DND-41 (cell line): ENCODE measurements around the gene NOS1AP.

Experiments
- ATAC-seq: fragments of 200-7000 bp; cut with Tn5 transposase; 3 replicates; pipeline ENCODE4 v1.9.1; 2021; ENCODE audit warnings: low read depth; ENCODE audit not compliant: insufficient read depth
- DNase-seq: peaks from one replicate; pipeline ENCODE4 v3.0.0-alpha.2; 2020
- H2AFZ ChIP-seq: 2 replicates; pipeline ENCODE4 v1.6.0; 2012; ENCODE audit warnings: low read depth, low read length
- H3K27ac ChIP-seq: 2 replicates; pipeline ENCODE4 v1.5.1; 2012; ENCODE audit warnings: low read length, inconsistent platforms
- H3K27me3 ChIP-seq: fragments of 200-600 bp; sonication (generic); 2 replicates; pipeline ENCODE4 v1.6.0; 2012; ENCODE audit warnings: low read length, mild to moderate bottlenecking, inconsistent platforms; ENCODE audit not compliant: insufficient read depth, poor library complexity
- H3K36me3 ChIP-seq: 2 replicates; pipeline ENCODE4 v1.5.1; 2012; ENCODE audit warnings: low read length, inconsistent platforms; ENCODE audit not compliant: insufficient read depth
- H3K4me1 ChIP-seq: 2 replicates; pipeline ENCODE4 v1.5.1; 2012; ENCODE audit warnings: mild to moderate bottlenecking, low read length; ENCODE audit not compliant: insufficient read depth
- H3K4me2 ChIP-seq: 2 replicates; pipeline ENCODE4 v1.6.0; 2012; ENCODE audit warnings: mild to moderate bottlenecking, moderate library complexity, low read length, inconsistent platforms; ENCODE audit not compliant: insufficient read depth
- H3K4me3 ChIP-seq, 2 experiments: fragments of 200-600 bp in 1 of 2; shearing (Covaris generic) in 1 of 2; 2 replicates each; pipeline ENCODE4 v1.5.1; 2012 to 2016; ENCODE audit warnings: inconsistent platforms in 2 of 2, low read length in 2 of 2, mild to moderate bottlenecking in 2 of 2, low read depth in 1 of 2, moderate library complexity in 1 of 2
- H3K79me2 ChIP-seq: 2 replicates; pipeline ENCODE4 v1.6.0; 2012; ENCODE audit warnings: low read length, inconsistent platforms; ENCODE audit not compliant: insufficient read depth
- H3K9ac ChIP-seq: 2 replicates; pipeline ENCODE4 v1.6.0; 2012; ENCODE audit warnings: low read depth, mild to moderate bottlenecking, inconsistent platforms, low read length, moderate library complexity
- H3K9me3 ChIP-seq: 2 replicates; pipeline ENCODE4 v1.5.1; 2012; ENCODE audit warnings: low read length, moderate library complexity, mild to moderate bottlenecking, inconsistent platforms; ENCODE audit not compliant: insufficient read depth, severe bottlenecking
- H4K20me1 ChIP-seq: 2 replicates; pipeline ENCODE4 v1.6.0; 2012; ENCODE audit warnings: low read length; ENCODE audit not compliant: insufficient read depth
- EZH2 ChIP-seq: IDR thresholded peaks from 3 replicates; pipeline ENCODE4 v1.6.1; 2012; ENCODE audit warnings: borderline replicate concordance, low read depth, mild to moderate bottlenecking, moderate library complexity, low read length, inconsistent platforms; ENCODE audit not compliant: severe bottlenecking
- TF ChIP-seq, protein P1 (sequence below): IDR thresholded peaks from 2 replicates; pipeline ENCODE4 v1.5.1; 2012; ENCODE audit warnings: borderline replicate concordance, low read length, moderate library complexity, mild to moderate bottlenecking; ENCODE audit not compliant: poor library complexity, severe bottlenecking; ENCODE audit errors: extremely low read depth

Gene NOS1AP

DNA sequence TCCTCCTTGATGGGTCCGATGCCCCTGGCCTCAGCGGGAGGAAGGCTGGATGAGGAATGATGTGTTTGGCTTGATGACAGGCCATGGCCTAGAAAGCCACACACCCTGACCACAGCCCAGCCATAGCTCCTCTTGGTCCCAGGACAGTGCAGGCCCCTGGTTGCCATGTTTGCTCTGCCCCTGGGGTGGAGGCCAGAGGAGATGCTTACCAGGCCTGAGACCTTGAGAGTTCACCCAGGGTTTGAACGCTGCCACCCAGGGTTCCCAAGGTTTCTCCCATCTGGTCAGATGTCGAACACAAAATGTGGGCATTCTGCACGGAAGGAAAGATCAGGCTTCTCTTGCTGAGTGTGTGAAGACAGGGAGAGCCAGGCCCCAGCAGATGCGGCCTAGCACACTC lies 314.6 kb downstream of the NOS1AP start:
- Histone ChIP-seq H3K4me2 (no peak overlapping the region), H3K36me3 (no peaks in the 10 kb centered on the region), H3K27ac (no peak overlapping the region), H3K79me2 (no peaks in the 10 kb centered on the region), H2AFZ (no peak overlapping the region), H3K9me3 (no peaks in the 10 kb centered on the region), H3K9ac (no peak overlapping the region), H4K20me1 (no peaks in the 10 kb centered on the region), H3K27me3 (peaks cover 6% of the 10 kb centered on the region), H3K4me3 (no peak overlapping the region), H3K4me1 (no peaks in the 10 kb centered on the region)
- ATAC-seq (no peak), DNase-seq (no peak)
- no peak for TF ChIP-seq EZH2
- TF ChIP-seq, protein P1, sequence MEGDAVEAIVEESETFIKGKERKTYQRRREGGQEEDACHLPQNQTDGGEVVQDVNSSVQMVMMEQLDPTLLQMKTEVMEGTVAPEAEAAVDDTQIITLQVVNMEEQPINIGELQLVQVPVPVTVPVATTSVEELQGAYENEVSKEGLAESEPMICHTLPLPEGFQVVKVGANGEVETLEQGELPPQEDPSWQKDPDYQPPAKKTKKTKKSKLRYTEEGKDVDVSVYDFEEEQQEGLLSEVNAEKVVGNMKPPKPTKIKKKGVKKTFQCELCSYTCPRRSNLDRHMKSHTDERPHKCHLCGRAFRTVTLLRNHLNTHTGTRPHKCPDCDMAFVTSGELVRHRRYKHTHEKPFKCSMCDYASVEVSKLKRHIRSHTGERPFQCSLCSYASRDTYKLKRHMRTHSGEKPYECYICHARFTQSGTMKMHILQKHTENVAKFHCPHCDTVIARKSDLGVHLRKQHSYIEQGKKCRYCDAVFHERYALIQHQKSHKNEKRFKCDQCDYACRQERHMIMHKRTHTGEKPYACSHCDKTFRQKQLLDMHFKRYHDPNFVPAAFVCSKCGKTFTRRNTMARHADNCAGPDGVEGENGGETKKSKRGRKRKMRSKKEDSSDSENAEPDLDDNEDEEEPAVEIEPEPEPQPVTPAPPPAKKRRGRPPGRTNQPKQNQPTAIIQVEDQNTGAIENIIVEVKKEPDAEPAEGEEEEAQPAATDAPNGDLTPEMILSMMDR, result no peak

DNA sequence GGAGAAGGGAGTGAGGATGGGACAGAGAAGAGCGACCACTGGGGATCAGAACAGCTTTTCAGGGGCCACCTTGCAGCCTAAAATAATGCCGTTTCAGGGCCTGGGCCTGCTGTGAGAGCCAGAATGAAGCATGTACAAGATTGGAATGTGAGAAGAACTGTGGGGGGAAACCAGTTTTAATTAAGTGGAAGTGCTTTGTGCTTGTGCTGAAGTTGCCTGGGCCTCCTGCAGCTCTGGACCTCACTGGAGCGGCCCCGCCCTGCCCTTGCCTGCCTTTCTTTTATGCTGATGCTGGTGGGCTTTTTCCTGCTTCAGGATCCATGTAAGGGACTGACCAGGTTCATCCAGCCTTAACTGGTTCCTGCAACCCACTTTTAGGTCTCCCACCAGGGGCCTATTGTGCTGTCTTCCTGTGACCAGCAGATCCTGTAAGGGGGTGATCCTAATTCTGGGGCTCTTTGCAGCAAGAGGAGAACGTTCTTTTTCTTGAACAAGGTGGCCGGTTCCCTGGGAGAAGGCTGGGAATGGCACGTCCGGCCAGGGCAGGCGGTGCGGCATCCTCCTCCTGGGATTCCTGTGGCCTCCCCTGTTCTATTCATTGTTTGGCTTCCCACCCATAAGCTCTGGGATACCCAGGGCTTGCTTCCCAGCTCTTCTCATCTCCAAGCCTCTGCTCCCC lies 315.2 kb downstream of the NOS1AP start:
- Histone ChIP-seq H3K27ac (no peak overlapping the region), H3K27me3 (peaks cover 12% of the 10 kb centered on the region), H3K79me2 (no peaks in the 10 kb centered on the region), H4K20me1 (no peaks in the 10 kb centered on the region), H3K9ac (no peak overlapping the region), H3K9me3 (no peaks in the 10 kb centered on the region), H3K4me1 (no peaks in the 10 kb centered on the region), H3K4me3 (no peak overlapping the region), H3K36me3 (no peaks in the 10 kb centered on the region), H2AFZ (no peak overlapping the region), H3K4me2 (no peak overlapping the region)
- no peak for ATAC-seq
- TF ChIP-seq, protein P1, result no peak
- no peak for TF ChIP-seq EZH2
- no peak for DNase-seq

- H3K4me2 ChIP-seq, result no peak overlapping the region
- peaks cover 17% of the 10 kb centered on the region for H3K27me3 ChIP-seq
- TF ChIP-seq EZH2, result no peak
- TF ChIP-seq, protein P1, result no peak
- DNase-seq (no peak), ATAC-seq (no peak)
- H3K79me2 ChIP-seq, result no peaks in the 10 kb centered on the region
- no peak overlapping the region for H3K27ac ChIP-seq
- H4K20me1 ChIP-seq, result 0 out of 2 replicates have a peak, but pooled peaks cover 3% of the 10 kb centered on the region
- no peaks in the 10 kb centered on the region for H3K36me3 ChIP-seq
- H3K4me1 ChIP-seq, result no peaks in the 10 kb centered on the region
- H3K9ac ChIP-seq, result no peak overlapping the region
- no peak overlapping the region for H3K4me3 ChIP-seq
- H3K9me3 ChIP-seq, result no peaks in the 10 kb centered on the region
- no peak overlapping the region for H2AFZ ChIP-seq
Measured at GRCh38 chr1:162385280-162385623, 315.8 kb downstream of the NOS1AP start.

GRCh38 chr1:162385702-162386101 lies 316.2 kb downstream of the NOS1AP start:
- Histone ChIP-seq H3K4me2 (no peak overlapping the region), H4K20me1 (0 out of 2 replicates have a peak, but pooled peaks cover 5% of the 10 kb centered on the region), H2AFZ (no peak overlapping the region), H3K36me3 (no peaks in the 10 kb centered on the region), H3K79me2 (no peaks in the 10 kb centered on the region), H3K4me1 (no peaks in the 10 kb centered on the region), H3K9ac (no peak overlapping the region), H3K4me3 (no peak overlapping the region), H3K9me3 (no peaks in the 10 kb centered on the region), H3K27me3 (peaks cover 17% of the 10 kb centered on the region), H3K27ac (no peak overlapping the region)
- TF ChIP-seq, protein P1, result no peak
- TF ChIP-seq EZH2, result no peak
- no peak for DNase-seq
- ATAC-seq, result no peak
